IMR-90 (cell line): ENCODE results near the gene DRD2. TPM values are rescaled to one million over a fixed set of nuclear protein-coding genes. Genes with fewer than 3 reads are reported as not detected.

Experiments
- ATAC-seq: fragments of 200-7000 bp; cut with Tn5 transposase; 2 replicates; pipeline ENCODE4 v1.9.1; 2020; ENCODE audit warnings: low read depth, mild to moderate bottlenecking, moderate library complexity
- BruUV-seq: library from RNA; stranded (reverse); fragments of 400-500 nt; replicated peaks from 2 replicates; lab custom pipeline; 2021; lab: Mats Ljungman, UMichigan
- CTCF ChIA-PET: fragments of 300-600 bp; formaldehyde crosslinking; extraction: SDS; loops from one replicate; lab custom pipeline; 2021; ENCODE audit warnings: antibody characterized with exemption; lab: Yijun Ruan, JAX
- POLR2A ChIA-PET: fragments of 300-600 bp; sonication (Branson Sonifier 250); formaldehyde crosslinking; loops from one replicate; lab custom pipeline; 2022; ENCODE audit warnings: antibody characterized with exemption; ENCODE audit not compliant: unreplicated experiment; lab: Charles Lee
- DNase-seq: peaks from one replicate; pipeline ENCODE4 v3.0.0; 2013
- H2AFZ ChIP-seq: replicated peaks from 2 replicates; pipeline ENCODE3; 2013; ENCODE audit warnings: low read length, mild to moderate bottlenecking; ENCODE audit not compliant: poor library complexity
- H2AK5ac ChIP-seq: 2 replicates; pipeline ENCODE4 v1.6.1; 2013; ENCODE audit warnings: low read depth, low read length, inconsistent platforms
- H2AK9ac ChIP-seq: replicated peaks from 2 replicates; pipeline ENCODE3; 2013; ENCODE audit warnings: mild to moderate bottlenecking, low read depth, low read length, moderate library complexity; ENCODE audit not compliant: poor library complexity
- H2BK120ac ChIP-seq: 2 replicates; pipeline ENCODE4 v1.6.1; 2013; ENCODE audit warnings: low read depth, low read length, inconsistent platforms
- H2BK15ac ChIP-seq: 3 replicates; pipeline ENCODE4 v1.6.1; 2013; ENCODE audit warnings: low read depth, low read length, inconsistent platforms
- H2BK20ac ChIP-seq: 2 replicates; pipeline ENCODE4 v1.6.1; 2013; ENCODE audit warnings: low read depth, mild to moderate bottlenecking, inconsistent platforms, low read length, moderate library complexity
- H2BK5ac ChIP-seq: 2 replicates; pipeline ENCODE4 v1.6.1; 2013; ENCODE audit warnings: mild to moderate bottlenecking, low read depth, low read length, inconsistent platforms; ENCODE audit not compliant: poor library complexity, severe bottlenecking
- H3K14ac ChIP-seq: replicated peaks from 2 replicates; pipeline ENCODE4 v1.6.1; 2013; ENCODE audit warnings: low read depth, low read length, inconsistent platforms
- H3K18ac ChIP-seq: 2 replicates; pipeline ENCODE4 v1.6.1; 2013; ENCODE audit warnings: low read depth, low read length, control low read depth
- H3K23ac ChIP-seq: 2 replicates; pipeline ENCODE4 v1.6.1; 2013; ENCODE audit warnings: low read depth, low read length, inconsistent platforms
- H3K27ac ChIP-seq: 2 replicates; pipeline ENCODE4 v1.5.1; 2013; ENCODE audit warnings: mild to moderate bottlenecking, control low read depth, low read length; ENCODE audit not compliant: insufficient read depth
- H3K27me3 ChIP-seq: 2 replicates; pipeline ENCODE4 v1.6.1; 2013; ENCODE audit warnings: low read length; ENCODE audit not compliant: control insufficient read depth, insufficient read depth
- H3K36me3 ChIP-seq: 2 replicates; pipeline ENCODE4 v1.6.1; 2013; ENCODE audit warnings: low read length, mixed read lengths; ENCODE audit not compliant: control insufficient read depth, insufficient read depth
- H3K4ac ChIP-seq: 2 replicates; pipeline ENCODE4 v1.6.1; 2013; ENCODE audit warnings: low read depth, low read length, inconsistent platforms
- H3K4me1 ChIP-seq: 2 replicates; pipeline ENCODE4 v1.6.1; 2013; ENCODE audit warnings: low read length, mixed read lengths; ENCODE audit not compliant: control insufficient read depth, insufficient read depth
- H3K4me2 ChIP-seq: 2 replicates; pipeline ENCODE4 v1.6.1; 2013; ENCODE audit warnings: low read depth, mild to moderate bottlenecking, control low read depth, low read length, moderate library complexity
- H3K4me3 ChIP-seq: 2 replicates; pipeline ENCODE4 v1.5.1; 2013; ENCODE audit warnings: low read depth, mild to moderate bottlenecking, control low read depth, low read length, moderate library complexity; ENCODE audit not compliant: insufficient read depth
- H3K56ac ChIP-seq: 2 replicates; pipeline ENCODE4 v1.6.1; 2013; ENCODE audit warnings: low read length, inconsistent platforms; ENCODE audit not compliant: insufficient read depth; ENCODE audit errors: extremely low read depth
- H3K79me1 ChIP-seq, 2 experiments: 2 replicates each; pipeline ENCODE4 v1.6.1; 2013; ENCODE audit warnings: low read length in 2 of 2, inconsistent platforms in 1 of 2, low read depth in 1 of 2
- H3K9ac ChIP-seq: 2 replicates; pipeline ENCODE4 v1.6.1; 2013; ENCODE audit warnings: low read depth, low read length, control low read depth
- H3K9me1 ChIP-seq: 2 replicates; pipeline ENCODE4 v1.6.1; 2013; ENCODE audit warnings: low read length, inconsistent platforms; ENCODE audit not compliant: insufficient read depth
- H3K9me3 ChIP-seq: 2 replicates; pipeline ENCODE4 v1.6.1; 2013; ENCODE audit warnings: low read length; ENCODE audit not compliant: control insufficient read depth, insufficient read depth
- H4K20me1 ChIP-seq: 2 replicates; pipeline ENCODE4 v1.6.1; 2013; ENCODE audit warnings: low read length, inconsistent platforms; ENCODE audit not compliant: insufficient read depth
- H4K5ac ChIP-seq: 2 replicates; pipeline ENCODE4 v1.6.1; 2013; ENCODE audit warnings: mild to moderate bottlenecking, low read depth, low read length, control low read depth
- H4K8ac ChIP-seq, 2 experiments: 2 replicates each; pipeline ENCODE4 v1.6.1; 2013; ENCODE audit warnings: low read depth in 2 of 2, low read length in 2 of 2, control low read depth in 1 of 2, inconsistent platforms in 1 of 2
- H4K91ac ChIP-seq: 2 replicates; pipeline ENCODE4 v1.6.1; 2013; ENCODE audit warnings: low read depth, low read length, inconsistent platforms; ENCODE audit not compliant: insufficient read depth
- CEBPB ChIP-seq: IDR thresholded peaks from 2 replicates; pipeline ENCODE4 v1.6.1; 2012; ENCODE audit warnings: low read depth, low read length, improper control_type of control experiment
- CHD1 ChIP-seq: IDR thresholded peaks from 2 replicates; pipeline ENCODE4 v1.6.1; 2012; ENCODE audit warnings: low read depth, low read length, improper control_type of control experiment
- FOS ChIP-seq: fragments of 150-350 bp; IDR thresholded peaks from 2 replicates; pipeline ENCODE4 v1.6.1; 2016; ENCODE audit warnings: low read depth, low read length
- MAFK ChIP-seq: IDR thresholded peaks from 2 replicates; pipeline ENCODE4 v1.6.1; 2012; ENCODE audit warnings: low read depth, low read length, improper control_type of control experiment
- MAZ ChIP-seq: IDR thresholded peaks from 2 replicates; pipeline ENCODE4 v1.6.1; 2012; ENCODE audit warnings: low read depth, mild to moderate bottlenecking, low read length, improper control_type of control experiment, moderate library complexity, borderline replicate concordance
- MXI1 ChIP-seq: IDR thresholded peaks from 2 replicates; pipeline ENCODE4 v1.6.1; 2012; ENCODE audit warnings: low read depth, mild to moderate bottlenecking, low read length, moderate library complexity, borderline replicate concordance
- NFE2L2 ChIP-seq: fragments of 150-350 bp; IDR thresholded peaks from 2 replicates; pipeline ENCODE4 v1.6.1; 2016; ENCODE audit warnings: low read depth, mild to moderate bottlenecking, low read length
- POLR2A ChIP-seq: IDR thresholded peaks from 2 replicates; pipeline ENCODE4 v1.6.1; 2012; ENCODE audit warnings: mild to moderate bottlenecking, low read depth, low read length
- RAD21 ChIP-seq: IDR thresholded peaks from 2 replicates; pipeline ENCODE4 v1.6.1; 2012; ENCODE audit warnings: low read length, improper control_type of control experiment
- RCOR1 ChIP-seq: IDR thresholded peaks from 2 replicates; pipeline ENCODE4 v1.6.1; 2012; ENCODE audit warnings: mild to moderate bottlenecking, low read length, improper control_type of control experiment; ENCODE audit not compliant: insufficient replicate concordance
- SMC3 ChIP-seq: fragments of 150-350 bp; IDR thresholded peaks from 2 replicates; pipeline ENCODE4 v1.6.1; 2016; ENCODE audit warnings: low read depth, mild to moderate bottlenecking, antibody characterized with exemption, low read length, moderate library complexity
- USF2 ChIP-seq: fragments of 150-350 bp; IDR thresholded peaks from 2 replicates; pipeline ENCODE4 v1.6.1; 2017; ENCODE audit warnings: mild to moderate bottlenecking, antibody characterized with exemption, low read length, low read depth
- dilution Hi-C: fragments of 300-500 bp; cut with HindIII; formaldehyde crosslinking; loops from one replicate; pipeline ENCODE4 v1.14.3; 2018; ENCODE audit warnings: low sequenced_read_pairs; ENCODE audit not compliant: unreplicated experiment
- in situ Hi-C: fragments of 300-500 bp; cut with MboI; formaldehyde crosslinking; loops from 3 replicates; pipeline ENCODE4 v1.14.3; 2019; ENCODE audit warnings: low sequenced_read_pairs, inconsistent platforms, mixed read lengths
- intact Hi-C: fragments of 100-400 bp; cut with micrococcal nuclease; formaldehyde crosslinking; loops from 2 replicates; pipeline ENCODE4 v1.10.0; 2022
- polyA plus RNA-seq, 3 experiments: library from polyadenylated mRNA; depleted of rRNA; stranded (reverse); fragments of >200 nt; gene quantifications; 2 replicates each; pipeline ENCODE4 v1.2.3, GENCODE V29; 2012; ENCODE audit warnings: low replicate concordance in 1 of 3
- total RNA-seq: library from RNA; depleted of rRNA; stranded (reverse); fragments of >200 nt; gene quantifications from 2 replicates; pipeline ENCODE4 v1.2.3, GENCODE V29; 2012
- TF ChIP-seq, protein P1 (sequence below): fragments of 150-350 bp; IDR thresholded peaks from 2 replicates; pipeline ENCODE4 v1.6.1; 2016; ENCODE audit warnings: low read depth, mild to moderate bottlenecking, low read length, moderate library complexity, borderline replicate concordance
- TF ChIP-seq, protein P2 (sequence below): conservative IDR thresholded peaks from 2 replicates; pipeline ENCODE4 v1.5.1; 2012; ENCODE audit warnings: mild to moderate bottlenecking, low read depth, low read length, improper control_type of control experiment

The DRD2 gene
- total and polyA plus RNA-seq, 2 of the 4 experiments (the other 2 are of a cell fraction): not detected

DNA sequence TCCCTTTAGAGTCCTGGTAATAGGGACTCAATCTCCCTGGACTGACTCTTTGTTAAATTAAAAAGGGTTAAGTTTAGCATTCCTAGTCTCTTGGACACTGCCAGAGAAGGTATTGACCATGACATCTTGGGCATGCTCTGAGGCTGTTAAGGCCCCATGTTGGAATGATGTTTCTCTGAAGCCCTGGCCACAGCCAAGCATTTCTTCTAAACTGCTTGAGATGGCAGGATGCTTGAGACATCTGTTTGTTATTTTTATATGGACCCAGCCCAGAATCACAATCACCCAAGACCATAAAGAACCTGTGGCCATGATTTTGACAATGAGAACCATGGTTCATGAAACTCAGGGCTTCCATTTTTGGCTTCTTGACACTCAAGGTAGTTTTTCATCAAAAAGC, 93.1 kb downstream of the DRD2 start:
- DNase-seq (no peak), ATAC-seq (no peak)
- H2BK15ac ChIP-seq: no peak overlapping the region
- intact Hi-C loops: loop anchor here (5.0 kb wide), 1 partner anchor 150 kb away; no protein-coding TSS in a partner anchor
- H3K27ac ChIP-seq: no peak overlapping the region
- H3K23ac ChIP-seq: no peak overlapping the region
- ChIA-PET CTCF (no interaction called here), POLR2A (no interaction called here)
- no peaks in the 10 kb centered on the region for H3K9me3 ChIP-seq
- H2AK9ac ChIP-seq: no peak overlapping the region
- dilution Hi-C loops: no loop called here
- no peak overlapping the region for H2BK120ac ChIP-seq
- no peak overlapping the region for H2BK20ac ChIP-seq
- no peak overlapping the region for H3K14ac ChIP-seq
- no TSS peak for BruUV-seq
- no peak overlapping the region for H3K56ac ChIP-seq
- no peak overlapping the region for H2AFZ ChIP-seq
- H3K9ac ChIP-seq: no peak overlapping the region
- H3K9me1 ChIP-seq: no peaks in the 10 kb centered on the region
- H3K27me3 ChIP-seq: peaks cover 15% of the 10 kb centered on the region
- no peak overlapping the region for H4K8ac ChIP-seq
- H3K36me3 ChIP-seq: no peaks in the 10 kb centered on the region
- no peaks in the 10 kb centered on the region for H4K20me1 ChIP-seq
- no peak overlapping the region for H4K5ac ChIP-seq
- TF ChIP-seq MAFK (no peak), FOS (no peak), RCOR1 (no peak), MAZ (no peak), NFE2L2 (no peak), SMC3 (no peak), POLR2A (no peak), RAD21 (no peak), USF2 (no peak), CHD1 (no peak), CEBPB (no peak), MXI1 (no peak)
- TF ChIP-seq, protein P1, sequence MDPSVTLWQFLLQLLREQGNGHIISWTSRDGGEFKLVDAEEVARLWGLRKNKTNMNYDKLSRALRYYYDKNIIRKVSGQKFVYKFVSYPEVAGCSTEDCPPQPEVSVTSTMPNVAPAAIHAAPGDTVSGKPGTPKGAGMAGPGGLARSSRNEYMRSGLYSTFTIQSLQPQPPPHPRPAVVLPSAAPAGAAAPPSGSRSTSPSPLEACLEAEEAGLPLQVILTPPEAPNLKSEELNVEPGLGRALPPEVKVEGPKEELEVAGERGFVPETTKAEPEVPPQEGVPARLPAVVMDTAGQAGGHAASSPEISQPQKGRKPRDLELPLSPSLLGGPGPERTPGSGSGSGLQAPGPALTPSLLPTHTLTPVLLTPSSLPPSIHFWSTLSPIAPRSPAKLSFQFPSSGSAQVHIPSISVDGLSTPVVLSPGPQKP: no peak
- TF ChIP-seq, protein P2, sequence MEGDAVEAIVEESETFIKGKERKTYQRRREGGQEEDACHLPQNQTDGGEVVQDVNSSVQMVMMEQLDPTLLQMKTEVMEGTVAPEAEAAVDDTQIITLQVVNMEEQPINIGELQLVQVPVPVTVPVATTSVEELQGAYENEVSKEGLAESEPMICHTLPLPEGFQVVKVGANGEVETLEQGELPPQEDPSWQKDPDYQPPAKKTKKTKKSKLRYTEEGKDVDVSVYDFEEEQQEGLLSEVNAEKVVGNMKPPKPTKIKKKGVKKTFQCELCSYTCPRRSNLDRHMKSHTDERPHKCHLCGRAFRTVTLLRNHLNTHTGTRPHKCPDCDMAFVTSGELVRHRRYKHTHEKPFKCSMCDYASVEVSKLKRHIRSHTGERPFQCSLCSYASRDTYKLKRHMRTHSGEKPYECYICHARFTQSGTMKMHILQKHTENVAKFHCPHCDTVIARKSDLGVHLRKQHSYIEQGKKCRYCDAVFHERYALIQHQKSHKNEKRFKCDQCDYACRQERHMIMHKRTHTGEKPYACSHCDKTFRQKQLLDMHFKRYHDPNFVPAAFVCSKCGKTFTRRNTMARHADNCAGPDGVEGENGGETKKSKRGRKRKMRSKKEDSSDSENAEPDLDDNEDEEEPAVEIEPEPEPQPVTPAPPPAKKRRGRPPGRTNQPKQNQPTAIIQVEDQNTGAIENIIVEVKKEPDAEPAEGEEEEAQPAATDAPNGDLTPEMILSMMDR: no peak
- no peaks in the 10 kb centered on the region for H3K4me1 ChIP-seq
- in situ Hi-C loops: no loop called here
- no peak overlapping the region for H2AK5ac ChIP-seq
- H3K79me1 ChIP-seq: no peaks in the 10 kb centered on the region
- no peak overlapping the region for H3K4me2 ChIP-seq
- no peak overlapping the region for H3K4me3 ChIP-seq
- H2BK5ac ChIP-seq: no peak overlapping the region
- H3K4ac ChIP-seq: no peak overlapping the region
- H3K18ac ChIP-seq: no peak overlapping the region
- H4K91ac ChIP-seq: no peak overlapping the region
